Measurements from ENCODE around the gene DEPP1. TPM values are rescaled to one million over a fixed set of nuclear protein-coding genes. Genes with fewer than 3 reads are reported as not detected.

The DEPP1 gene
- total RNA-seq, 1 experiment from 2014 or later: 0.14 TPM

Other genes with a start within 250 kb of the DEPP1 start
- gene TMEM72, start 67.5 kb downstream of the DEPP1 start, total RNA-seq (2014; rRNA removed; shearing (Covaris generic)): not detected in 2 replicates
- 0.98 and 1.5 TPM in 2 replicates for gene RASSF4, start 19.0 kb downstream of the DEPP1 start, total RNA-seq (2014; rRNA removed; shearing (Covaris generic))
- 10.0 and 13.9 TPM in 2 replicates for gene ZNF22, start 22.1 kb upstream of the DEPP1 start, total RNA-seq (2014; rRNA removed; shearing (Covaris generic))

All from G401 (cell line).